ENCODE measurements around the gene CAP2. TPM values are rescaled to one million over a fixed set of nuclear protein-coding genes. Genes with fewer than 3 reads are reported as not detected.
"Not testable (repeated sequence)": the region's sequence is repeated elsewhere in the genome, so short reads cannot be mapped to it uniquely, and the experiment has no call there.

The CAP2 gene
- total RNA-seq, 1 donor from 2014 or later, result 55.3 TPM

DNA sequence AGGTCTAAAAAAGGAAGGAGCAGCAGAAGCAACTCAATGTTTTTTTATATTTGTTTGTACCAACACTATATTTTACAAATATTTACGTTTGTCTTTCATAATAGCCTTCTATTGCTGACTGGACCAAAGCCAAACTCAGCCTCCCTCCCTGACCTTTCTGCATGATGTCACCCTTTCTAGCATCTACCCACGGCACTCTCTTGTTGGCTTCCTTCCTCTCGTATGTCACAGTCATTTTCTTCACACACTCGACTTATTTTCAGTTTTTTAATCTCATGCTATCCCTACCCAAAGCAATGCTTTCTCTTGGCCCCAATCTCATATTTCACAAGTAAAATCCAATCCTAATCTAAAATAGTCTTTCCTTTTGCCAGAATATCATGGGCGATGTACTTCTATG lies 190.4 kb downstream of the CAP2 start:
- H3K9ac ChIP-seq (ENCODE audit: low read length), result peak overlapping the region; percentile 40
- no peak for TF ChIP-seq EZH2 (IDR thresholded peaks at IDR 0.05; ENCODE audit: insufficient read depth, low read length)
- TF ChIP-seq, protein P1, sequence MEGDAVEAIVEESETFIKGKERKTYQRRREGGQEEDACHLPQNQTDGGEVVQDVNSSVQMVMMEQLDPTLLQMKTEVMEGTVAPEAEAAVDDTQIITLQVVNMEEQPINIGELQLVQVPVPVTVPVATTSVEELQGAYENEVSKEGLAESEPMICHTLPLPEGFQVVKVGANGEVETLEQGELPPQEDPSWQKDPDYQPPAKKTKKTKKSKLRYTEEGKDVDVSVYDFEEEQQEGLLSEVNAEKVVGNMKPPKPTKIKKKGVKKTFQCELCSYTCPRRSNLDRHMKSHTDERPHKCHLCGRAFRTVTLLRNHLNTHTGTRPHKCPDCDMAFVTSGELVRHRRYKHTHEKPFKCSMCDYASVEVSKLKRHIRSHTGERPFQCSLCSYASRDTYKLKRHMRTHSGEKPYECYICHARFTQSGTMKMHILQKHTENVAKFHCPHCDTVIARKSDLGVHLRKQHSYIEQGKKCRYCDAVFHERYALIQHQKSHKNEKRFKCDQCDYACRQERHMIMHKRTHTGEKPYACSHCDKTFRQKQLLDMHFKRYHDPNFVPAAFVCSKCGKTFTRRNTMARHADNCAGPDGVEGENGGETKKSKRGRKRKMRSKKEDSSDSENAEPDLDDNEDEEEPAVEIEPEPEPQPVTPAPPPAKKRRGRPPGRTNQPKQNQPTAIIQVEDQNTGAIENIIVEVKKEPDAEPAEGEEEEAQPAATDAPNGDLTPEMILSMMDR (IDR thresholded peaks at IDR 0.05; ENCODE audit: insufficient read depth, low read depth, low read length), result no peak
- Mint-ChIP-seq H3K4me1 (ENCODE audit: low read depth, unreplicated experiment) (peaks cover 9% of the 10 kb centered on the region), H3K27me3 (ENCODE audit: low read depth, unreplicated experiment) (no peaks in the 10 kb centered on the region), H3K9me3 (ENCODE audit: unreplicated experiment) (no peaks in the 10 kb centered on the region), H3K27ac (ENCODE audit: unreplicated experiment) (peak overlapping the region; percentile 77), H3K36me3 (ENCODE audit: low read depth, unreplicated experiment) (no peaks in the 10 kb centered on the region), H3K4me3 (ENCODE audit: unreplicated experiment) (no peak overlapping the region)
- no peaks in the 10 kb centered on the region for H3K27me3 ChIP-seq (ENCODE audit: insufficient read depth, low read length)
- no peaks in the 10 kb centered on the region for H3K4me1 ChIP-seq (ENCODE audit: insufficient read depth, low read length)
- H3K27ac ChIP-seq (ENCODE audit: low read depth, low read length), result peak overlapping the region; percentile 44
- no peaks in the 10 kb centered on the region for H3K9me3 ChIP-seq (ENCODE audit: insufficient read depth, low read depth, low read length)
- DNase-seq (ENCODE audit: low read depth) (peak; percentile 28), FAIRE-seq (no peak)
- peak overlapping the region; percentile 50 for H3K4me2 ChIP-seq (ENCODE audit: low read length)
- no peaks in the 10 kb centered on the region for H3K36me3 ChIP-seq (ENCODE audit: insufficient read depth, low read length)
- H3K79me2 ChIP-seq (ENCODE audit: insufficient read depth, low read length), result no peaks in the 10 kb centered on the region
- no peak overlapping the region for H3K4me3 ChIP-seq (ENCODE audit: insufficient read depth, low read depth, low read length)
- peak overlapping the region; percentile 6 for H2AFZ ChIP-seq (ENCODE audit: low read depth, low read length)
- no peaks in the 10 kb centered on the region for H4K20me1 ChIP-seq (ENCODE audit: insufficient read depth, low read length)

DNA sequence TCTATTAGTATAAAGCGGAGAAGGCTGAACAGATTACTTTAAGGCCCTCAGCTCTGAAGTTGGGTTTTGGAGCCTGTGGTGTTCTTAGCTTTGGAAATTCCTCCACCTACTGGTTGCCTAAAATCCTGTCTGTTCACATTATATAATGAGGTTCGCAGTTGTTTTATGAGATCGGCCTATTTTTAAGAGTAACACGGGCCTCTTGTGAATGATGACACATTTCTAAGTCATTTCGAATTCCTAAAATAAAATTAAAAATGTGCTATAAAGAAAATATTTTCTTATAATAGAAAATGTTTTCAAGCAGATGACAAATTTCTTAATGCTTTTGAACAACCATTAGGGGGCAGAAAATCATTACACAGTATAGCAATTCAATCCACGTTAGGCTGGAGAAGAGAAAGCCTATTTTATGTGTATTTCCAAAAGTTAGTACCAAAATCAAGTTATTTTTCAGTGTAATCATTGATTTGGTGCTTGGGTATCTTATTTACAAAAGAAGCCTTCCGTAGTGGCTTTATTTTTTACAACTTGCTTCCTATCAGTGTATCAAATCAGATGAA lies 190.9 kb downstream of the CAP2 start:
- no peaks in the 10 kb centered on the region for H3K9me3 Mint-ChIP-seq (ENCODE audit: unreplicated experiment)
- H3K36me3 ChIP-seq (ENCODE audit: insufficient read depth, low read length), result no peaks in the 10 kb centered on the region
- H3K9ac ChIP-seq (ENCODE audit: low read length), result peak overlapping the region; percentile 40
- peaks cover 15% of the 10 kb centered on the region for H3K4me1 Mint-ChIP-seq (ENCODE audit: low read depth, unreplicated experiment)
- no peaks in the 10 kb centered on the region for H3K36me3 Mint-ChIP-seq (ENCODE audit: low read depth, unreplicated experiment)
- TF ChIP-seq, protein P1 (IDR thresholded peaks at IDR 0.05; ENCODE audit: insufficient read depth, low read depth, low read length), result peak; percentile 87
- no peak for TF ChIP-seq EZH2 (IDR thresholded peaks at IDR 0.05; ENCODE audit: insufficient read depth, low read length)
- H2AFZ ChIP-seq (ENCODE audit: low read depth, low read length), result peak overlapping the region; percentile 6
- no peaks in the 10 kb centered on the region for H4K20me1 ChIP-seq (ENCODE audit: insufficient read depth, low read length)
- H3K9me3 ChIP-seq (ENCODE audit: insufficient read depth, low read depth, low read length), result no peaks in the 10 kb centered on the region
- FAIRE-seq (no peak), DNase-seq (ENCODE audit: low read depth) (peak; percentile 64)
- H3K4me3 ChIP-seq (ENCODE audit: insufficient read depth, low read depth, low read length), result no peak overlapping the region
- H3K4me1 ChIP-seq (ENCODE audit: insufficient read depth, low read length), result peaks cover 4% of the 10 kb centered on the region
- H3K4me2 ChIP-seq (ENCODE audit: low read length), result peak overlapping the region; percentile 50
- peak overlapping the region; percentile 44 for H3K27ac ChIP-seq (ENCODE audit: low read depth, low read length)
- H3K27ac Mint-ChIP-seq (ENCODE audit: unreplicated experiment), result peak overlapping the region; percentile 77
- H3K4me3 Mint-ChIP-seq (ENCODE audit: unreplicated experiment), result no peak overlapping the region
- H3K27me3 Mint-ChIP-seq (ENCODE audit: low read depth, unreplicated experiment), result no peaks in the 10 kb centered on the region
- no peaks in the 10 kb centered on the region for H3K79me2 ChIP-seq (ENCODE audit: insufficient read depth, low read length)
- no peaks in the 10 kb centered on the region for H3K27me3 ChIP-seq (ENCODE audit: insufficient read depth, low read length)

DNA sequence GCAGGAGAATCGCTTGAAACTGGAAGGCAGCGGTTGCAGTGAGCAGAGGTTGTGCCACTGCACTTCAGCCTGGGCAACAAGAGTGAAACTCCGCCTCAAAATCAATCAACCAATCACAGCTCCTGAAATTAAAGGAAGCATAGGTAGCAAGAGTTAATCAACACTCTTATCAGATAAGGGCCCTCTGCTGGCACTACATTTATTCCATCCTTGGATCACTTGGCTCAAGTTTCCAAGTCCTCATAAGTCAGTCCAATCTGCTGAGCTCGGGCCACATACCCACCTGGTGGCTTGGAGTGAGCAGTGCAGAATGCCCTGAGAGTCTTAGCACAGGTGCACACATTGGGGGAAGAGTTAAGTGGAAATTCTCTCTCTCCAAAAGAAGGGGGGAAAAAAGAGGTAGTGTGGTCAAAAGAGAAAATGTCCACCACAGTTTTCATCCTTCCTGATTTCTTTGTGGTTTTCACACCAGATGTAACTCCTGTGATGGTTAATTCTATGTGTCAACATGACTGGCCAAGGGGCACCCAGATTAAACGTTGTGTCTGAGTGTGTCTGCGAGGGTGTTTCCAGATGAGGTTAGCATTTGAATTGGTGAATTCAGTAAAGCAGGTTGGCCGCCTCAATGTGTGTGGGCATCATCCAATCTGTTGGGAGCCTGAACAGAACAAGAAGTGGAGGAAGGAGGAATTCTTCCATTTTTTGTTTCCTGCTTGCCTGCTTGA lies 192.5 kb downstream of the CAP2 start:
- peaks cover 20% of the 10 kb centered on the region for H3K4me1 Mint-ChIP-seq (ENCODE audit: low read depth, unreplicated experiment)
- no peaks in the 10 kb centered on the region for H3K27me3 Mint-ChIP-seq (ENCODE audit: low read depth, unreplicated experiment)
- Histone ChIP-seq H2AFZ (ENCODE audit: low read depth, low read length) (no peak overlapping the region), H3K9ac (ENCODE audit: low read length) (no peak overlapping the region), H3K9me3 (ENCODE audit: insufficient read depth, low read depth, low read length) (no peaks in the 10 kb centered on the region), H3K27me3 (ENCODE audit: insufficient read depth, low read length) (no peaks in the 10 kb centered on the region), H3K27ac (ENCODE audit: low read depth, low read length) (no peak overlapping the region), H3K79me2 (ENCODE audit: insufficient read depth, low read length) (no peaks in the 10 kb centered on the region), H3K4me2 (ENCODE audit: low read length) (no peak overlapping the region), H3K36me3 (ENCODE audit: insufficient read depth, low read length) (no peaks in the 10 kb centered on the region), H3K4me1 (ENCODE audit: insufficient read depth, low read length) (peaks cover 12% of the 10 kb centered on the region), H3K4me3 (ENCODE audit: insufficient read depth, low read depth, low read length) (no peak overlapping the region), H4K20me1 (ENCODE audit: insufficient read depth, low read length) (no peaks in the 10 kb centered on the region)
- TF ChIP-seq, protein P1 (IDR thresholded peaks at IDR 0.05; ENCODE audit: insufficient read depth, low read depth, low read length), result no peak
- TF ChIP-seq EZH2 (IDR thresholded peaks at IDR 0.05; ENCODE audit: insufficient read depth, low read length), result no peak
- no peak for DNase-seq (ENCODE audit: low read depth)
- FAIRE-seq, result no peak
- no peak overlapping the region for H3K27ac Mint-ChIP-seq (ENCODE audit: unreplicated experiment)
- H3K4me3 Mint-ChIP-seq (ENCODE audit: unreplicated experiment), result no peak overlapping the region
- no peaks in the 10 kb centered on the region for H3K9me3 Mint-ChIP-seq (ENCODE audit: unreplicated experiment)
- no peaks in the 10 kb centered on the region for H3K36me3 Mint-ChIP-seq (ENCODE audit: low read depth, unreplicated experiment)

DNA sequence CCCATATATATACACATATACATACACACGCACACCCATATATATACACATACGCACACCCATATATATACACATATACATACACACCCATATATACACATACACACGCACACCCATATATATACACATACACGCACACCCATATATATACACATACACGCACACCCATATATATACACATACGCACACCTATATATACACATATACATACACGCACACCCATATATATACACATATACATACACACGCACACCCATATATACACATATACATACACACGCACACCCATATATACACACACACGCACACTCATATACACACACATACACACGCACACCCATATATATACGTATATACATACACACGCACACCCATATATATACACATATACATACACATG lies 193.2 kb downstream of the CAP2 start:
- H3K4me1 ChIP-seq (ENCODE audit: insufficient read depth, low read length), result peaks cover 12% of the 10 kb centered on the region
- H3K4me1 Mint-ChIP-seq (ENCODE audit: low read depth, unreplicated experiment), result peaks cover 20% of the 10 kb centered on the region
- H3K36me3 ChIP-seq (ENCODE audit: insufficient read depth, low read length); H3K9me3 Mint-ChIP-seq (ENCODE audit: unreplicated experiment); FAIRE-seq; H3K36me3 Mint-ChIP-seq (ENCODE audit: low read depth, unreplicated experiment); H3K4me3 ChIP-seq (ENCODE audit: insufficient read depth, low read depth, low read length); DNase-seq (ENCODE audit: low read depth); H3K4me3 Mint-ChIP-seq (ENCODE audit: unreplicated experiment); H3K9me3 ChIP-seq (ENCODE audit: insufficient read depth, low read depth, low read length); H4K20me1 ChIP-seq (ENCODE audit: insufficient read depth, low read length); H2AFZ ChIP-seq (ENCODE audit: low read depth, low read length); H3K27ac Mint-ChIP-seq (ENCODE audit: unreplicated experiment); H3K27me3 ChIP-seq (ENCODE audit: insufficient read depth, low read length); H3K9ac ChIP-seq (ENCODE audit: low read length); H3K79me2 ChIP-seq (ENCODE audit: insufficient read depth, low read length); H3K4me2 ChIP-seq (ENCODE audit: low read length); H3K27me3 Mint-ChIP-seq (ENCODE audit: low read depth, unreplicated experiment); H3K27ac ChIP-seq (ENCODE audit: low read depth, low read length): not testable (repeated sequence)
